Large intestine (tissue), 3 donors: ENCODE measurements around the gene AVPI1. TPM values are rescaled to one million over a fixed set of nuclear protein-coding genes. Genes with fewer than 3 reads are reported as not detected.

ENCODE experiments used
- DNase-seq, 2 donors: peaks; one replicate each; pipeline versions ENCODE4 v3.0.0 to v3.0.0-alpha.2; 2013
- H3K27ac ChIP-seq: one replicate; pipeline ENCODE4 v1.5.1; 2013; ENCODE audit warnings: low read length
- H3K27me3 ChIP-seq: 2 replicates; pipeline ENCODE4 v1.6.1; 2013; ENCODE audit warnings: low read length; ENCODE audit not compliant: control insufficient read depth, insufficient read depth
- H3K36me3 ChIP-seq: 2 replicates; pipeline ENCODE4 v1.6.1; 2013; ENCODE audit warnings: low read length; ENCODE audit not compliant: control insufficient read depth, insufficient read depth
- H3K4me1 ChIP-seq: one replicate; pipeline ENCODE4 v1.6.1; 2013; ENCODE audit warnings: low read length; ENCODE audit not compliant: control insufficient read depth, insufficient read depth
- H3K4me3 ChIP-seq: one replicate; pipeline ENCODE4 v1.5.1; 2013; ENCODE audit warnings: low read length
- H3K9me3 ChIP-seq: one replicate; pipeline ENCODE4 v1.6.1; 2013; ENCODE audit warnings: mild to moderate bottlenecking, low read depth, low read length, moderate library complexity; ENCODE audit not compliant: control insufficient read depth
- WGBS: methylation state at CpG from one replicate; pipeline ENCODE4 v1.1.5; 2013; ENCODE audit warnings: low lambda C conversion rate; ENCODE audit not compliant: insufficient coverage; 5-methylcytosine and 5-hydroxymethylcytosine counted together
- polyA plus RNA-seq: library from polyadenylated mRNA; unstranded; fragments of 120-200 nt; gene quantifications from one replicate; pipeline ENCODE4 v1.2.1, GENCODE V29; 2013

The AVPI1 gene
- polyA plus RNA-seq, 1 donor: 56.5 TPM

GRCh38 chr10:97713826-97714400 lies 26.9 kb upstream of the AVPI1 start:
- no peaks in the 10 kb centered on the region for H3K9me3 ChIP-seq
- H3K27me3 ChIP-seq: no peaks in the 10 kb centered on the region
- DNase-seq: peak; percentile 71 to 93
- peaks cover 34% of the 10 kb centered on the region for H3K4me1 ChIP-seq
- no CpG with 5 or more reads among the region's 69 CpGs for WGBS
- peak overlapping the region; percentile 72 for H3K4me3 ChIP-seq
- H3K36me3 ChIP-seq: peaks cover 20% of the 10 kb centered on the region
- H3K27ac ChIP-seq: peak overlapping the region; percentile 82

GRCh38 chr10:97713339-97713825 lies 26.3 kb upstream of the AVPI1 start, which contains the start of gene MARVELD1:
MARVELD1 (plus strand) TSS chr10:97713730; CDS start chr10:97713877, 147 bp downstream.
- Histone ChIP-seq H3K9me3 (no peaks in the 10 kb centered on the region), H3K4me3 (peak within 1 kb of the TSS; percentile 72), H3K36me3 (peaks cover 20% of the 10 kb centered on the region), H3K27ac (peak within 1 kb of the TSS; percentile 82), H3K4me1 (peaks cover 33% of the 10 kb centered on the region), H3K27me3 (no peaks in the 10 kb centered on the region)
- peak in 1 of 2 donors; percentile 84 for DNase-seq
- WGBS: 20% methylated on average over 1 of the region's 37 CpGs

GRCh38 chr10:97711640-97712572 lies 24.9 kb upstream of the AVPI1 start:
- no peaks in the 10 kb centered on the region for H3K27me3 ChIP-seq
- WGBS: no CpG with 5 or more reads among the region's 9 CpGs
- no peak overlapping the region for H3K27ac ChIP-seq
- H3K4me1 ChIP-seq: peaks cover 24% of the 10 kb centered on the region
- peaks cover 6% of the 10 kb centered on the region for H3K36me3 ChIP-seq
- H3K9me3 ChIP-seq: no peaks in the 10 kb centered on the region
- no peak for DNase-seq
- no peak overlapping the region for H3K4me3 ChIP-seq

GRCh38 chr10:97708976-97709946 lies 22.2 kb upstream of the AVPI1 start:
- Histone ChIP-seq H3K27me3 (no peaks in the 10 kb centered on the region), H3K4me1 (peaks cover 13% of the 10 kb centered on the region), H3K27ac (peak overlapping the region; percentile 27), H3K4me3 (no peak overlapping the region), H3K9me3 (no peaks in the 10 kb centered on the region), H3K36me3 (no peaks in the 10 kb centered on the region)
- DNase-seq: peak; percentile 53 to 63
- WGBS: 3% methylated on average over 5 of the region's 18 CpGs

GRCh38 chr10:97708167-97708566 lies 21.1 kb upstream of the AVPI1 start:
- DNase-seq: no peak
- no peaks in the 10 kb centered on the region for H3K36me3 ChIP-seq
- H3K9me3 ChIP-seq: no peaks in the 10 kb centered on the region
- no peak overlapping the region for H3K4me3 ChIP-seq
- H3K27ac ChIP-seq: no peak overlapping the region
- peaks cover 13% of the 10 kb centered on the region for H3K4me1 ChIP-seq
- no CpG with 5 or more reads among the region's 2 CpGs for WGBS
- no peaks in the 10 kb centered on the region for H3K27me3 ChIP-seq

GRCh38 chr10:97707134-97707861 lies 20.3 kb upstream of the AVPI1 start:
- no peaks in the 10 kb centered on the region for H3K36me3 ChIP-seq
- no CpG with 5 or more reads among the region's 11 CpGs for WGBS
- peaks cover 8% of the 10 kb centered on the region for H3K4me1 ChIP-seq
- H3K27me3 ChIP-seq: no peaks in the 10 kb centered on the region
- peak in 1 of 2 donors; percentile 60 for DNase-seq
- no peak overlapping the region for H3K27ac ChIP-seq
- H3K9me3 ChIP-seq: no peaks in the 10 kb centered on the region
- no peak overlapping the region for H3K4me3 ChIP-seq

GRCh38 chr10:97705006-97705670 lies 18.1 kb upstream of the AVPI1 start:
- Histone ChIP-seq H3K4me1 (peaks cover 8% of the 10 kb centered on the region), H3K27ac (no peak overlapping the region), H3K27me3 (no peaks in the 10 kb centered on the region), H3K4me3 (no peak overlapping the region), H3K36me3 (no peaks in the 10 kb centered on the region), H3K9me3 (no peaks in the 10 kb centered on the region)
- no peak for DNase-seq
- no CpG with 5 or more reads among the region's 3 CpGs for WGBS

GRCh38 chr10:97704341-97704740 lies 17.3 kb upstream of the AVPI1 start:
- peaks cover 8% of the 10 kb centered on the region for H3K4me1 ChIP-seq
- H3K27me3 ChIP-seq: no peaks in the 10 kb centered on the region
- H3K4me3 ChIP-seq: no peak overlapping the region
- no peak overlapping the region for H3K27ac ChIP-seq
- no peaks in the 10 kb centered on the region for H3K36me3 ChIP-seq
- H3K9me3 ChIP-seq: no peaks in the 10 kb centered on the region
- DNase-seq: no peak
- WGBS: no CpG with 5 or more reads among the region's 1 CpG

- no peak overlapping the region for H3K27ac ChIP-seq
- DNase-seq: no peak
- no peaks in the 10 kb centered on the region for H3K4me1 ChIP-seq
- no peak overlapping the region for H3K4me3 ChIP-seq
- H3K36me3 ChIP-seq: no peaks in the 10 kb centered on the region
- no peaks in the 10 kb centered on the region for H3K9me3 ChIP-seq
- 100% methylated on average over 1 of the region's 7 CpGs for WGBS
- no peaks in the 10 kb centered on the region for H3K27me3 ChIP-seq
These were observed 16.5 kb upstream of the AVPI1 start for GRCh38 chr10:97703398-97704067.
